HepG2 (cell line): ENCODE measurements around the gene TSACC. TPM values are rescaled to one million over a fixed set of nuclear protein-coding genes. Genes with fewer than 3 reads are reported as not detected.
A peak's percentile ranks its signal among the peaks of the same experiment; 100 is the strongest.

Source experiments
- ATAC-seq: fragments of 200-7000 bp; cut with Tn5 transposase; 3 replicates; pipeline ENCODE4 v1.9.1; 2020; ENCODE audit warnings: mild to moderate bottlenecking, moderate library complexity
- BruUV-seq: library from RNA; stranded (reverse); fragments of 400-500 nt; replicated peaks from 2 replicates; lab custom pipeline; 2021; lab: Mats Ljungman, UMichigan
- CTCF ChIA-PET: fragments of 300-600 bp; formaldehyde crosslinking; extraction: SDS; loops from one replicate; lab custom pipeline; 2021; ENCODE audit warnings: low total read pairs, inconsistent platforms, low intra/inter-chr PET ratio; lab: Yijun Ruan, JAX
- POLR2A ChIA-PET: fragments of 350-600 bp; sonication (Branson Sonifier 250); formaldehyde crosslinking; loops from one replicate; lab custom pipeline; 2020; ENCODE audit warnings: antibody characterized with exemption, inconsistent platforms; lab: Yijun Ruan, JAX
- DNase-seq: peaks from one replicate; pipeline ENCODE4 v3.0.0-alpha.2; 2015; ENCODE audit warnings: low spot score
- FAIRE-seq: peaks from 3 replicates; lab custom pipeline; 2011; peaks lifted over from hg19 to GRCh38; lab: Jason Lieb, UNC
- H2AFZ ChIP-seq: one replicate; pipeline ENCODE4 v1.6.1; 2011; ENCODE audit warnings: low read length, inconsistent platforms
- H3K27ac ChIP-seq: fragments of 300-600 bp; 3 replicates; pipeline ENCODE4 v1.8.0; 2011; ENCODE audit warnings: mixed run types, mild to moderate bottlenecking, mixed read lengths, low read length, inconsistent platforms; ENCODE audit not compliant: insufficient read depth; ENCODE audit errors: extremely low read length
- H3K27me3 ChIP-seq, 2 experiments: fragments of 200-600 bp in 1 of 2; 2 replicates in 1 of 2; 3 replicates in 1 of 2; pipeline versions ENCODE4 v1.6.0 to v1.8.0; 2011; ENCODE audit warnings: low read length in 2 of 2, mild to moderate bottlenecking in 2 of 2, moderate library complexity in 2 of 2, inconsistent platforms in 1 of 2; ENCODE audit not compliant: insufficient read depth in 2 of 2, control insufficient read depth in 1 of 2
- H3K36me3 ChIP-seq, 2 experiments: fragments of 200-600 bp in 1 of 2; replicated peaks in 1 of 2; 2 replicates in 1 of 2; 3 replicates in 1 of 2; pipeline versions ENCODE4 v1.5.1 to v1.8.0; 2011; ENCODE audit warnings: low read length in 2 of 2, inconsistent platforms in 1 of 2; ENCODE audit not compliant: insufficient read depth in 2 of 2, control insufficient read depth in 1 of 2
- H3K4me1 ChIP-seq: 2 replicates; pipeline ENCODE4 v1.5.1; 2012; ENCODE audit warnings: low read length, inconsistent platforms; ENCODE audit not compliant: insufficient read depth
- H3K4me2 ChIP-seq: 2 replicates; pipeline ENCODE4 v1.6.0; 2011; ENCODE audit warnings: low read depth, low read length, inconsistent platforms
- H3K4me3 ChIP-seq, 3 experiments: fragments of 200-600 bp in 1 of 3; sonication (generic), shearing (Covaris generic) in 1 of 3; replicated peaks in 1 of 3; 2 replicates each; pipeline ENCODE4 v1.5.1; 2011 to 2016; ENCODE audit warnings: low read length in 3 of 3, inconsistent platforms in 2 of 3, low read depth in 2 of 3, mild to moderate bottlenecking in 2 of 3, control low read depth in 1 of 3, mixed read lengths in 1 of 3; ENCODE audit not compliant: insufficient read depth in 1 of 3
- H3K79me2 ChIP-seq: one replicate; pipeline ENCODE4 v1.6.1; 2011; ENCODE audit warnings: low read length, inconsistent platforms; ENCODE audit not compliant: insufficient read depth
- H3K9ac ChIP-seq: 2 replicates; pipeline ENCODE4 v1.6.0; 2011; ENCODE audit warnings: mild to moderate bottlenecking, low read depth, low read length, inconsistent platforms; ENCODE audit not compliant: insufficient read depth
- H3K9me3 ChIP-seq: 2 replicates; pipeline ENCODE4 v1.5.1; 2012; ENCODE audit warnings: mild to moderate bottlenecking, low read length
- H4K20me1 ChIP-seq: 2 replicates; pipeline ENCODE4 v1.6.0; 2011; ENCODE audit warnings: inconsistent platforms, mild to moderate bottlenecking, low read length, moderate library complexity; ENCODE audit not compliant: insufficient read depth
- HNF1B ChIP-seq: sonication (generic); formaldehyde crosslinking; IDR thresholded peaks from 2 replicates; pipeline ENCODE4 v1.5.1; 2020; ENCODE audit warnings: mild to moderate bottlenecking, moderate library complexity, missing genetic modification reagents
- MED8 ChIP-seq: sonication (generic); formaldehyde crosslinking; IDR thresholded peaks from 2 replicates; pipeline ENCODE4 v1.8.1; 2023; ENCODE audit warnings: mild to moderate bottlenecking, missing genetic modification reagents; ENCODE audit not compliant: insufficient replicate concordance
- NR3C1 ChIP-seq: sonication (generic); formaldehyde crosslinking; IDR thresholded peaks from 2 replicates; pipeline ENCODE4 v1.4.0; 2020; ENCODE audit warnings: missing genetic modification reagents
- SAP130 ChIP-seq: IDR thresholded peaks from 2 replicates; pipeline ENCODE4 v1.6.1; 2016; ENCODE audit warnings: low read depth
- SIN3B ChIP-seq: fragments of 150-350 bp; IDR thresholded peaks from 2 replicates; pipeline ENCODE4 v1.6.1; 2014; ENCODE audit warnings: low read length
- SKI ChIP-seq: fragments of 450-650 bp; IDR thresholded peaks from one replicate; pipeline ENCODE4 v1.6.1; 2018; ENCODE audit warnings: mild to moderate bottlenecking; ENCODE audit not compliant: partially characterized antibody
- ZFX ChIP-seq: sonication (generic); formaldehyde crosslinking; IDR thresholded peaks from 2 replicates; pipeline ENCODE4 v1.4.0; 2020; ENCODE audit warnings: mild to moderate bottlenecking, low read depth, missing genetic modification reagents, moderate library complexity
- ZNF501 ChIP-seq: sonication (generic); formaldehyde crosslinking; IDR thresholded peaks from 2 replicates; pipeline ENCODE4 v1.5.1; 2020; ENCODE audit warnings: mild to moderate bottlenecking, moderate library complexity, missing genetic modification reagents
- ZNF547 ChIP-seq: sonication (generic); formaldehyde crosslinking; IDR thresholded peaks from 2 replicates; pipeline ENCODE4 v1.5.1; 2020; ENCODE audit warnings: mild to moderate bottlenecking, missing genetic modification reagents
- ZNF557 ChIP-seq: sonication (generic); formaldehyde crosslinking; IDR thresholded peaks from 2 replicates; pipeline ENCODE4 v1.4.0; 2020; ENCODE audit warnings: missing genetic modification reagents
- ZNF563 ChIP-seq: sonication (generic); formaldehyde crosslinking; IDR thresholded peaks from 2 replicates; pipeline ENCODE4 v1.8.0; 2022; ENCODE audit warnings: mild to moderate bottlenecking, moderate library complexity, missing genetic modification reagents
- ZNF572 ChIP-seq: sonication (generic); formaldehyde crosslinking; IDR thresholded peaks from 2 replicates; pipeline ENCODE4 v1.5.1; 2020; ENCODE audit warnings: mild to moderate bottlenecking, missing genetic modification reagents
- ZNF775 ChIP-seq: sonication (generic); formaldehyde crosslinking; IDR thresholded peaks from 2 replicates; pipeline ENCODE4 v1.4.0; 2020; ENCODE audit warnings: missing genetic modification reagents, mild to moderate bottlenecking, moderate library complexity, borderline replicate concordance
- WGBS: methylation state at CpG from one replicate; pipeline ENCODE4 v1.1.6; 2017; ENCODE audit warnings: low lambda C conversion rate; 5-methylcytosine and 5-hydroxymethylcytosine counted together
- in situ Hi-C: cut with HindIII; loops from 2 replicates; pipeline ENCODE4 v1.10.0; 2017; ENCODE audit warnings: low pct_unique_long_range_greater_than_20kb; ENCODE audit not compliant: extremely low pct_ligation_motif_present
- intact Hi-C: fragments of 100-400 bp; cut with micrococcal nuclease; formaldehyde crosslinking; loops from one replicate; pipeline ENCODE4 v1.10.0; 2022; ENCODE audit not compliant: unreplicated experiment
- polyA plus RNA-seq, 8 experiments: library from polyadenylated mRNA; depleted of rRNA in 3 of 8; stranded (reverse) in 7 of 8; unstranded in 1 of 8; fragments of >200 nt; fragmentation: Illumina TruSeq in 4 of 8; extraction: Trizol in 4 of 8; gene quantifications; 2 replicates each; pipeline versions ENCODE4 v1.2.1 to v1.2.3, GENCODE V29; 2011 to 2016; ENCODE audit warnings: low read depth in 4 of 8, missing spikeins in 1 of 8, mixed read lengths in 1 of 8; ENCODE audit not compliant: insufficient read depth in 1 of 8
- total RNA-seq, 5 experiments: library from RNA; depleted of rRNA; stranded (reverse); fragments of >200 nt; fragmentation: Illumina TruSeq; extraction: Trizol; gene quantifications; 2 replicates each; pipeline ENCODE4 v1.2.3, GENCODE V29; 2016; ENCODE audit warnings: low read depth in 1 of 5
- TF ChIP-seq, protein P1 (sequence below): sonication (generic); formaldehyde crosslinking; IDR thresholded peaks from 2 replicates; pipeline ENCODE4 v1.8.1; 2023; ENCODE audit warnings: mild to moderate bottlenecking, missing genetic modification reagents
- TF ChIP-seq, protein P2 (sequence below): sonication (generic); formaldehyde crosslinking; IDR thresholded peaks from 2 replicates; pipeline ENCODE4 v1.4.0; 2020; ENCODE audit warnings: missing genetic modification reagents, borderline replicate concordance
- TF ChIP-seq, protein P3 (sequence below): sonication (generic); formaldehyde crosslinking; IDR thresholded peaks from 2 replicates; pipeline ENCODE4 v1.5.0; 2020; ENCODE audit warnings: mild to moderate bottlenecking, missing genetic modification reagents, borderline replicate concordance

Gene TSACC
- total and polyA plus RNA-seq, 2 of the 13 experiments (the other 11 are each of a cell fraction or from before 2014, with no cell fraction given), result 1.5 to 2.6 TPM

DNA sequence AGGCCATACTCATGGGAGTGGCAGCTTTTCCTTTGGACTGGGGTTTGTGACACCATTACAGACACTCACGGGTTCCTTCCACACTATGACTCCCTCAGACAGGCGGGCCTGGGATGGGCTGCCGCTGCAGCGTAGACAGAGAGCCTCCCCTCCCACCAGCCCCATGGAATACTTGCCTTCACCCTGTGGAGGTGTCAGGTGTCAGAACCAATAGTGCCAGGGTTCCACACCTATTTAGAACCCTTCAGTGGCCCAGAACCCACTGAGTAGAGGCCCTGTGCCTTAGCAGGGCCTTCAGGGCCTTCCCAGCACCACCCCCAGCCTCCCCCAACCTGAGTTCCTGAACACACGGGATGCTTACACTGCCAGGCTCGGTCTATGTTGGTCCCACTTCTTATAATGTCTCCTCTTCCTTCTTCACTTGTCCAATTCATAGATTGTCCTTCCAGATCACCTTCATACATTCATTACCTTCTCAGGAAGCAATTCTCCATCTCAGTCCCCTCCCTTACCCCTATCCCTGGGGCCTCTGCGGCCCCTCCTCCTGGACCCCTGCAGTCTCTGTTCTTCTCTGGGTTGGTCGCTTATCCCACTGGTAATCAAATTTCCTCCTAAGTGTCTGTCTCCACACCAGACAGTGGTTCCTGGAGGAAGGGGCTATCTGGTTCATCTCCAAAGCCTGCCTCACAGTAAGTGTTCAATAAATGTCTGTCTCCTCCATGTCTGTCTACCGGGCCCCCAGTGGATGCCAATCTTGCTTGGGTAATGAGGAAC is 29.2 kb downstream of the TSACC start:
- Histone ChIP-seq H3K27me3 (no peaks in the 10 kb centered on the region; a peak in 1 of 5 replicates), H3K36me3 (no peaks in the 10 kb centered on the region; a peak in 1 of 5 replicates), H3K9ac (peak overlapping the region; percentile 90), H3K9me3 (no peaks in the 10 kb centered on the region), H2AFZ (no peak overlapping the region), H3K4me3 (peak overlapping the region; percentile 70 to 91 (median 90)), H3K4me2 (peak overlapping the region; percentile 98), H4K20me1 (no peaks in the 10 kb centered on the region), H3K27ac (peak overlapping the region; percentile 98), H3K4me1 (peaks cover 72% of the 10 kb centered on the region), H3K79me2 (peaks cover 26% of the 10 kb centered on the region)
- in situ Hi-C loops, result no loop called here
- FAIRE-seq, result peak; percentile 53
- intact Hi-C loops, result no loop called here
- DNase-seq, result peak; percentile 45
- POLR2A ChIA-PET, result interaction anchor here (1.2 to 8.5 kb wide), 4 partner anchors 14 to 90 kb away, joined by 3 to 189 read pairs (median 7); partner anchors contain the start of genes CCT3 and TSACC
- TSS peak; percentile 45 for BruUV-seq
- CTCF ChIA-PET, result no interaction called here
- under 1% methylated on average over 6 of the region's 9 CpGs for WGBS
- peak; percentile 66 for ATAC-seq
- TF ChIP-seq ZNF557 (CRISPR knock-in tag) (no peak), ZNF501 (CRISPR knock-in tag) (peak; percentile 11; the same call in 1 of the 2 replicates), SKI (peak; percentile 9), MED8 (CRISPR knock-in tag) (peak; percentile 27), NR3C1 (CRISPR knock-in tag) (no peak), HNF1B (CRISPR knock-in tag) (peak; percentile 20; the same call in 1 of the 2 replicates), ZNF547 (no peak), SIN3B (no peak), ZNF775 (CRISPR knock-in tag) (no peak), SAP130 (peak; percentile 17; the same call in 1 of the 2 replicates), ZNF572 (no peak), ZNF563 (0 out of 2 replicates have a peak, but pooled peaks have one; percentile 16), ZFX (CRISPR knock-in tag) (peak; percentile 59)
- TF ChIP-seq, protein P1, sequence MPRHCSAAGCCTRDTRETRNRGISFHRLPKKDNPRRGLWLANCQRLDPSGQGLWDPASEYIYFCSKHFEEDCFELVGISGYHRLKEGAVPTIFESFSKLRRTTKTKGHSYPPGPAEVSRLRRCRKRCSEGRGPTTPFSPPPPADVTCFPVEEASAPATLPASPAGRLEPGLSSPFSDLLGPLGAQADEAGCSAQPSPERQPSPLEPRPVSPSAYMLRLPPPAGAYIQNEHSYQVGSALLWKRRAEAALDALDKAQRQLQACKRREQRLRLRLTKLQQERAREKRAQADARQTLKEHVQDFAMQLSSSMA, result 0 out of 2 replicates have a peak, but pooled peaks have one; percentile 36
- TF ChIP-seq, protein P2, sequence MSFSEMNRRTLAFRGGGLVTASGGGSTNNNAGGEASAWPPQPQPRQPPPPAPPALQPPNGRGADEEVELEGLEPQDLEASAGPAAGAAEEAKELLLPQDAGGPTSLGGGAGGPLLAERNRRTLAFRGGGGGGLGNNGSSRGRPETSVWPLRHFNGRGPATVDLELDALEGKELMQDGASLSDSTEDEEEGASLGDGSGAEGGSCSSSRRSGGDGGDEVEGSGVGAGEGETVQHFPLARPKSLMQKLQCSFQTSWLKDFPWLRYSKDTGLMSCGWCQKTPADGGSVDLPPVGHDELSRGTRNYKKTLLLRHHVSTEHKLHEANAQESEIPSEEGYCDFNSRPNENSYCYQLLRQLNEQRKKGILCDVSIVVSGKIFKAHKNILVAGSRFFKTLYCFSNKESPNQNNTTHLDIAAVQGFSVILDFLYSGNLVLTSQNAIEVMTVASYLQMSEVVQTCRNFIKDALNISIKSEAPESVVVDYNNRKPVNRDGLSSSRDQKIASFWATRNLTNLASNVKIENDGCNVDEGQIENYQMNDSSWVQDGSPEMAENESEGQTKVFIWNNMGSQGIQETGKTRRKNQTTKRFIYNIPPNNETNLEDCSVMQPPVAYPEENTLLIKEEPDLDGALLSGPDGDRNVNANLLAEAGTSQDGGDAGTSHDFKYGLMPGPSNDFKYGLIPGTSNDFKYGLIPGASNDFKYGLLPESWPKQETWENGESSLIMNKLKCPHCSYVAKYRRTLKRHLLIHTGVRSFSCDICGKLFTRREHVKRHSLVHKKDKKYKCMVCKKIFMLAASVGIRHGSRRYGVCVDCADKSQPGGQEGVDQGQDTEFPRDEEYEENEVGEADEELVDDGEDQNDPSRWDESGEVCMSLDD, result peak; percentile 90
- TF ChIP-seq, protein P3, sequence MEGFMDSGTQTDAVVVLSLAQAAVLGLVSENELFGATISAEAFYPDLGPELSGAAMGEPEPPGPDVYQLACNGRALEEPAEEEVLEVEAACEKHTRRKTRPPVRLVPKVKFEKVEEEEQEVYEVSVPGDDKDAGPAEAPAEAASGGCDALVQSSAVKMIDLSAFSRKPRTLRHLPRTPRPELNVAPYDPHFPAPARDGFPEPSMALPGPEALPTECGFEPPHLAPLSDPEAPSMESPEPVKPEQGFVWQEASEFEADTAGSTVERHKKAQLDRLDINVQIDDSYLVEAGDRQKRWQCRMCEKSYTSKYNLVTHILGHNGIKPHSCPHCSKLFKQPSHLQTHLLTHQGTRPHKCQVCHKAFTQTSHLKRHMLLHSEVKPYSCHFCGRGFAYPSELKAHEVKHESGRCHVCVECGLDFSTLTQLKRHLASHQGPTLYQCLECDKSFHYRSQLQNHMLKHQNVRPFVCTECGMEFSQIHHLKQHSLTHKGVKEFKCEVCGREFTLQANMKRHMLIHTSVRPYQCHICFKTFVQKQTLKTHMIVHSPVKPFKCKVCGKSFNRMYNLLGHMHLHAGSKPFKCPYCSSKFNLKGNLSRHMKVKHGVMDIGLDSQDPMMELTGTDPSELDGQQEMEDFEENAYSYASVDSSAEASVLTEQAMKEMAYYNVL (CRISPR knock-in tag), result 0 out of 2 replicates have a peak, but pooled peaks have one; percentile 45
